GM21526 (cell line): ENCODE results near the gene SGCD.
"Not testable (repeated sequence)": the region's sequence is repeated elsewhere in the genome, so short reads cannot be mapped to it uniquely, and the experiment has no call there.

Experiments used
- ATAC-seq: cut with Tn5 transposase; IDR thresholded peaks from one replicate; pipeline ENCODE4 v1.9.1; 2021; ENCODE audit warnings: moderate library complexity; ENCODE audit not compliant: unreplicated experiment, low FRiP score

Gene SGCD

DNA sequence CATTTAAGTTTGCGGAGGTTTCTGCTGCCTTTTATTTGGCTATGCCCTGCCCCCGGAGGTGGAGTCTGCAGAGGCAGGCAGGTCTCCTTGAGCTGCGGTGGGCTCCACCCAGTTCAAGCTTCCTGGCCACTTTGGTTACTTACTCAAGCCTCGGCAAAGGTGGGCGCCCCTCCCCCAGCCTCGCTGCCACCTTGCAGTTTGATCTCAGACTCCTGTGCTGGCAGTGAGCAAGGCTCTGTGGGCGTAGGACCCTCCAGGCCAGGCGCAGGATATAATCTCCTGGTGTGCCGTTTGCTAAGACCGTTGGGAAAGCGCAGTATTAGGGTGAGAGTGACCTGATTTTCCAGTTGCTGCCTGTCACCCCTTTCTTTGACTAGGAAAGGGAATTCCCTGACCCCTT is 283.6 kb downstream of the SGCD start:
- ATAC-seq = not testable (repeated sequence)

DNA sequence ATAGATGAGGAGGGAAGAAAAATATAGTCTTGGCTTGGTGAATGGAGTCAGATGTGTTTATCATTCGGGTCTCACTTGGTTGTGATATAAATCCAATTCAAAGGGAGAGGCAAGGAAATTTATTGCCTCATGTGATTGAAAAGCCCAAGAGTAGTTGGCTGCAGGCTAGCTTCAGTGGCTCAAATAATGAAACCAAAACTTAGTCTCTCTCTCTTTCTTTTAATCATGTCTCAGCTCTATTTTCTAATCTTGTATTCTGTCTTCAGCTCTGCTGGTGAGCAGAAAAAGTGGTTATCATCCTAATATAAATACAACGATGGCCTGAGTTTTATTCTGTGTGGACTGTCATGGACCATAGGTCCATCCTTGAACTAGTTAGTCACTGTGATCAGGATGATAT is 288.9 kb downstream of the SGCD start:
- ATAC-seq = no peak

DNA sequence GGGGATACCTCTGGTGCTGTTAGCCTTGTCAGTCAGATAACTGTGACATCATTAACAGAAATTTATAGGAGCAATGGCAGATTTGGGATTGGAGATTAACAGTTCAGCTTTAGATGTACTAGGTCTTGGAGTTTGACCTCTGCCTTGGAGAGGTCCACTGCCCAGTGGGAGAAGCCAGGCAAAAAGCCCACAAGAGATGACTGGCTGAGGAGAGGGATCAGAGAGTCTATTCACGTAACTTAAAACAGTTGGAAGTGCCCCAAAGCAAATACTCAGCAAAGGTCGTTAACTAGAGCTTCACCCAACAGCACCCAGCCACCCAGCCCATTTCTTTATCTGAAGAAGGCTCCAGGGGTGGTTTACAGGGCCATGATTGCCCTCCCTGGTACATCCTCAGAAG is 290.5 kb downstream of the SGCD start:
- ATAC-seq = no peak

DNA sequence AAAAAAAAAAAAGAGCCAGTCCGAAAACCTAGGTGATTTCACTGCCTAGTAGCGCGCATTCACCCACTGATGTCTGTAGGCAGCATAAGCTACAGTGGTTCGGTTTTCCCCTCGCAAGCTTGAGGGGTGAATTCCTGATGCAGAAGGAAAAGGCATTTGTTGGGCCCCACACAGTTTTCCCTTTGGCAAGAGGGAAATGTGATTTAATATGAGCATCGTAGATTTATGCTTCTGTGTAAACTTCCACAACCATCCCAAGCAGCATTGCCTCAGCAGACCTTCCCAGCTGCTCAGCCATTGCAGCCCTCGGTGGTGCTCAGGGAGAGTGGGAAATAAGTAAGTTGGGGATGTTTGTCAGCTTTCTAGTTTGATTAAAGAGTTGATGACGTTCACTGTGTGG is 291.6 kb downstream of the SGCD start:
- ATAC-seq = no peak

DNA sequence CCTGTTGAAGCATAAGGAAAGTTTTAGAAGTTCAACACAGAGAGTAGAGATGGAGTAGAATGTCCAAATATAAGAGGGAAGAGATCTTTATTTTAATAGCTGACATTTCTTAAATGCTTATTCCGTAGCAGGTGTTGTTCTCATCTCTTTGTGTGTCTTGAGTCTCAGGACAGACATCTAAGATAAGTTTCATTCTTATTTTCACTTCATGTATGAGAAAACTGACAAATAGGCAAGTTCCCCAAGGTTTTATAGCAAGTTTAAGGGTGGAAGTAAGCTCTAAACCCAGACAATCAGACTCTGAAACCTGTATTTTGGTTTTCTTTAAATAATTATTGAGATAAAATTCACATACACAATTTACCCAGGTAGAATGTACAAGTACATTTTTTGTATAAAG is 294.8 kb downstream of the SGCD start:
- peak; percentile 76 for ATAC-seq

DNA sequence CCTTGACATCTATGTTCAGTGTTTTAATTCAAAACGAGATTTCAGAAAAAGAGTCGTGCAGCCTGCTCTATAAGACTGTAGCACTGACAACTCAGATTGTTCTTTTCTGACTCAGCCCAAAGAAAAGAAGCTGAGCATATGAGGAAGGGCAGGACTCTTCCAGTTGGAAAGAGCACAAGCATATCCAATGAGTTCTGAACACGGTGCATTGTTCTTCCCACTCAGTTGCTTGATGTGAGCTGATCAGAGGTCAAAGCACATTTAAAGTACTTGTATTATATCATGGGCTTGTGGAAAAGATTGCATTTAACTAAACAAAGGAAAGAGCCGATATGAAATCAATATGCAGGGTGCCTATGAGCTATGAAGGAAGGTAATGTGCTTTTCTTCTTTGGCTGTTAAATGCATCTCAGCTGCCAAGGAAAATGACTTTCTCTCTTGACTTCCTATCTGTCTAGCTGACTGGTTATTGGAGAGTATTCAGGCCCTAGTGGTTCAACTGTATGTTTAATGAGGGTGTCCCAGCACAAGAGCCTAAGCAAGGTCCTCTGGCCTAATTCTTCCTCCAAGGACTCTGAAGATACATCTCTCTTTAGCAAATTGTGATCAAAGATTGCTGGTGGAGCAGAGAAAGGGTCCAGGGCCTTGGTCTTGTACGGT is 296.5 kb downstream of the SGCD start:
- ATAC-seq = no peak

DNA sequence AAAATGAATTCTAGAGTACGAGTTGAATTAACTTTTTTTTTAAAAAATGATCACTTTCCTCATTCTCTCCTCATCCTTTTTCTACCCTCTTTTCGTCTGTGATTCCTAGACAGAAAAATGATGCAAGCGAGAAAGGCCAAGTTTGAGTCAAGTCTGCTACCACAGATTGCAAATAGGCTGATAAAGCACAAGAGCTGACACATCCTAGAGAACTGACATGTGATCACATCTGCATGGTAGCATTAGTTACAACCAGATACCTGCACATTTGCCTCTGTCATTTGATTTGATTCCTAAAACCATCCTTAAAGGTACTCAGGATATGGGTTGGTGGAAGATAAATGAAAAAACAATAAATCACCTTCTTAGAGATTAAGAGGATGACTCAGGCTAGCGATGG is 297.7 kb downstream of the SGCD start:
- ATAC-seq = no peak

DNA sequence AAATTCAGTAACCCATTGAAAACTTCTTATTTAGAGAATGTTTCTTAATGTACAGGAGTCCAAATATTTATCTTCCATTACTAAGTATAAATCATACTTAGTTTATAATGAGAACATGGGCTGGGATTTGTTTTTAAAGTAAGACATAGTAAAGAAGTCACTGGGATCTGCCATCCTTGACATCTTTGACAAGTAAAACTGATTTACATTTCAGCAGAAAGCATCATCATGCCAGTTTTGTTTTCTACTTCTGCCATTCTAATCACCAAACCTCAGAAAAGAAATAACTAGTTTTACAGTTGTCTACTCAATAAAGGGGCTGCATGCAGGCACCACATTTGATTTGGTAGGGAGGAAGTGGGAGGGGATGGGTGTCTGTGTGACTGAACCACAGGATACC is 301.5 kb downstream of the SGCD start:
- no peak for ATAC-seq

DNA sequence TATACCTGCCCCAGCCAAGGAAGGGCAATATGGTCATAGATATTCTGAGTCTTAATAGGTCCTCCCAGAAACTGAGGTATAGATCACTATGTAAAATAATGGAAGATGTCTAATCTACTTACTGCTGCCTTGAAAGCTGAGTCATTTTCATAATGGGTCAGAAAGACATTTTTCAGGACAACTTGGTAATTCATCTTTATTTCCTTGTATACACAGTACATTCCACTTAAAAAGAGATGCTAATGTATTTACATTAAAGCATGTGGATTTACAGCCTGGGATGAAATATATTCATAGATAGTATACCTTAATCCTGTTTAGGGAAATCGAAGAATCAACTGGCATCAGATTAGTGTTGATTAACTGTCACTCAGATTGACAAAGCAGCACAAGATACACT is 304.0 kb downstream of the SGCD start:
- no peak for ATAC-seq

DNA sequence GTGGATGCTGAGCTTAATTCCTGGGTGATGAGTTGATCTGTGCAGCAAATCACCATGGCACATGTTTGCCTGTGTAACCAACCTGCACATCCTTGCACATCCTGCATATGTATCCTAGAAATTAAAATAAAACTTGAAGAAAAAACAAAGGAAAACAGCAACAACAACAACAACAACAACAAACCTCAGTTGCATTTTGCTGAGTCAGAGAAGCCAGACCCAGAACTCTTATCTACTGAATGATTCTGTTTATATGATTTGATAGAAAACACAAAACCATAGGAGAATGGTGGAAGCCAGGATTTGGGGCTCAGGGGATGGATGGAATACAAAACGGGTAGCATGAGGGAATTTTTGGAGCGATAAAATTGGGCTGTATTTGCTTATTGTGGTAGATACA is 307.3 kb downstream of the SGCD start:
- no peak for ATAC-seq

DNA sequence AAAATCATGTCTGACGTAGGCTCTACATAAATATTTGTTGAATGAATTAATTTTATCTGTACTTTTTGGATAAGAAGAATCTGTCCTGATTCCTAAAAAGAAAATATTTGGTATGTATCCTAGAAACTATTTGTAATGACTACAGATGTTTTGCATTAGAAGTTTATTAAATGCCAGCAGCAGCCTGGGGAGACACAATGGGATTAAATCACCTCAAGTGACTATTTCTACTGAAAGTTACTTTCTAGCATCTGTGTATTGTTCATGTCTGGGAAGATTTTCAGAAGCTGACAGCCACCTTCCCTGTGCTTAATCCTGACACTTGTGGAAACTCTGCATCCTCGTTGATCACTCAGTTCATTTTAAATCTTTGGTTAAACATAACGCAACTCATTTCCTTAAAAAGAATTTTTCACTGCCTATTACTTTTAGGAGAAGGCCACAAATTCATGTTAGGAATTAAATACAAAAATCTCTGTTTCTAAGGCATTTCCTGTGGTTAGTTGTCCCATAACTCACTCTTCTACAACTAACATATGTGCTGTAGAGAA is 313.8 kb downstream of the SGCD start:
- ATAC-seq = no peak

DNA sequence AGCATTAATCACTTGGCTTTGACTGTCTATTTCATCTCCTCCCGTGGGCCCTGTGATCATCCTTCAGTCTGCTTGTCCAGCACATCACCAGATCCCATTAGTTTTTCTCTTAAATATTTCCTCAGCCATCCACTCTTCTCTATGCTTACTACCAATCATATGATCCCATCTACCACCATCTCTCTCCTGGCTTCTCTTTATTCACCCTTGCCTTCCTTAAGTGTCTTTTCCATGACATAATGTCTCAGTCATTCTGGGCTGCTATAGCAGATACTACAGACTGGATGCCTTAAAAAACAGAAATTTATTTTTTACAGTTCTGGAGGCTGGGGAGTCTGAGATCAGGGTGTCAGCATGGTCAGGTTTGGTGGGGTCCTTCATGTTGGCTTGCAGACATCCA is 314.7 kb downstream of the SGCD start:
- ATAC-seq = no peak

DNA sequence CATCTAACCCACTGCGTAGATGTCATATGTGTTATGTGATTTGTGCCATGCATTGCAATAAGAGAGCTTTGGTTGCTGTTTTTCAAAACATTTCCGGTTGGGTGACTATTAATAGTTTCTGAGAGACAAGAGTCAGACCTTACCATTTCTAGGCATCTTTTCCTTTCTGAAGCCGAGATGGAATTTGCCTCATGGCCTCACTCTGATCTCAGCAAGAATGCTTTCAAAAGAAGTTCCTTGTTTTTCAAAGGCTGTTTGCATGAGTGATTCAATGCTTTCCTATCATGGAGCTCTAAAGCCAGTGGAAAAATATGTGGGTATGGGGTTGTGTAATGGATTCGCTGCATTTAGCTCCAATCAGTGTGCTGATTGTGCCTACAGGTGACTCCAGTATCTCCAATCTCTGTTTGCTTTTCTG is 320.1 kb downstream of the SGCD start:
- ATAC-seq = no peak

DNA sequence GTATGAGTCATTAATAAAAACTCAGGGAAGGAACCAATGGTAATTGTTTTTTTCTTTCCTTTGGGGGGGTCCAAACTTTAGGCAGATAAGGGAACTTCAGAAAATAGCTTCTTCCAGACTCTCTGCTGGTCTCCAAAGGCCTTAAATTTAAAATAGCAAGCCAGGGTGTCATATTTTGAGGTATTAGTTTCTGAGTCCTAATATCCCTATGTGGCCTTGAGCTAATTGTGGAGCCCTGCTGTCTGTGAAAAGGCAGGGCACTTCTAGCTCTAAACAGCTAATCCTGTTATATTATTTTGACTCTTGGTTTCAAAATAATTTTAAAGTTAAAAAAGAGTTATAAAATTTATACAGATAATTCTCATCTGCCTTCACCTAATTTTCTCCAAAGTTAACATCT is 327.5 kb downstream of the SGCD start:
- no peak for ATAC-seq

DNA sequence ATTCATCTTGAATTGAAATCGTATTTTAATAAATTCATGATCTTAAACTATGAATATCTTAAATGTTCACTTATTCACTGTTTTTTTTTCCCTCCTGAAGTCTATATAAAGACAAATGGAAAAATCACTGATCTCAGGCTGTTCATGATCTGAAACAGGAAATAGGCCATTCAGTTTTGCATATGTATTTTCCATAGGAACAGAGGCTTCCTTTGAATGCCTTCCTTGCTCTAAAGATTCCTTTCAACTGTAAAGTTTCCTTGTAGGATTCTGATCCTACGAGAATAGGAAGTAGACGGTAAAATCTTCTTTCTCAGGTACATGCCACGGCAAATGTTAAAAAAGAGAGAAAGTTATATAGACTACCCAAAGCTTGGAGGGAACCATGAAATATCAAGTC is 328.8 kb downstream of the SGCD start:
- ATAC-seq = no peak

DNA sequence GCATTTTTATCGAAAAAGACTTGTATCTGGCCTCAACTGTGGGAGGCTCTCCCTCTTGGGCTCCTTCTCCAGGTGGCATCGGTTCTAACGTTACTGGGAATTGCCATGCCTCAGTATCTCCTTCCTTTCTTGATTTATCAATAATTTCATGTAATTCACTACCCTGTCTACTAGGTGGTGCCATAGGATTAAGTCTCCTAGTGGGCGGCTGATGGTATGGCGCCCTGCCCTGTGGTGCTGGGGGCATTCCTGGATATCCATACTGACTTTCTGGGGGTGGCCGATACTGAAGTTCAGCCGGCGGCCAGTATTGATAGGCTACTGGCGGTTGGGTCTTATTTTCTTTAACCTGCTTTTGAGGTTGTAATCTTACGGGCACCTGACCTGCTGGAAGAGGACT is 337.9 kb downstream of the SGCD start:
- not testable (repeated sequence) for ATAC-seq

DNA sequence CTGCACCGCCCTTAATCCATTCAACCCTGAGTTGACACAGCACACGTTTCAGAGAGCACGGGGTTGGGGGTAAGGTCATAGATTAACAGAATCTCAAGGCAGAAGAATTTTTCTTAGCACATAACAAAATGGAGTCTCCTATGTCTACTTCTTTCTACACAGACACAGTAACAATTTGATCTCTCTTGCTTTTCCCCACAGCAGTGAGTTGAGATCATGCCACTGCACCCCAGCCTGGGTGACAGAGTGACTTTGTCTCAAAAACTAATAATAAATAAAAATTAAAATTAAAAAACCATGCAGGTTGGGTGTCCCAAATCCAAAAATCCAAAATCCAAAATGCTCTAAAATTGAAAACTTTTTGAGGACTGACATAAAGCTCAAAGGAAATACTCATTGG is 339.7 kb downstream of the SGCD start:
- not testable (repeated sequence) for ATAC-seq

DNA sequence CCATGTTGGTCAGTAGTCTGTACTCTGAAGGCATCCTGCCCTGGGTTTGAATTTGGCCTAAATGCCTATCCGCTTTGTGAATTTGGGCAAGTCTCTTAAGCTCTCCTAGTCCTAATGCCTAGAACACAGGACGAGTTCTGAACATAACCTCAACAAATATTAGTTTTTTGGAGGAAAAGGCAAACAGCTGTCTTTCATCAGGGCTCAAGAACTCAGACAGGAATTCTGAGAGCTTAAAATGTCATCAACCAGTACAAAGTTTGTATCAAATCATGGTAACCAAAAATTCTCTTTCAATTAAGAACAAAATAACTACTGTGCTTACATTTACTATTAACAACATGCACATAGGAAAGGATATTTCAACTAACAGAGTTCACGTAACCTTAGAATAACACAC is 340.7 kb downstream of the SGCD start:
- no peak for ATAC-seq

DNA sequence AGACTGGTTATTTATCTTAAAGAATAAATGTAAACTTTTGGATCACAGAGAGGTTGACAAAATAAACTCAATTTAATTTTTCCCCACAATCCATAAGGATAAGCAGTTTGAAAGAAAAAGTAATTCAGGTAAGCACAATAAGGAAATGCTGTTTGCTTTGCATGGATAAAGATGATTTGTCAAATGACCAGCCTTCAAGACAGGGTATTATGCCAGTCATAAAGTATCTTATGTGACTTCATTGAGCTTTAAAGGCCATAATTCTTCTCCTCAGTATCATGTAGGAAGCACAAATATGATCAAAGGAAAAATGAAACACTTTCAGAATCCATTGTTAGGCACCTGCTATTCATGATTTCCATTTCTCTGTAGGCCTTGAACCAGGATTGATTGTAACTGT is 342.5 kb downstream of the SGCD start:
- no peak for ATAC-seq

DNA sequence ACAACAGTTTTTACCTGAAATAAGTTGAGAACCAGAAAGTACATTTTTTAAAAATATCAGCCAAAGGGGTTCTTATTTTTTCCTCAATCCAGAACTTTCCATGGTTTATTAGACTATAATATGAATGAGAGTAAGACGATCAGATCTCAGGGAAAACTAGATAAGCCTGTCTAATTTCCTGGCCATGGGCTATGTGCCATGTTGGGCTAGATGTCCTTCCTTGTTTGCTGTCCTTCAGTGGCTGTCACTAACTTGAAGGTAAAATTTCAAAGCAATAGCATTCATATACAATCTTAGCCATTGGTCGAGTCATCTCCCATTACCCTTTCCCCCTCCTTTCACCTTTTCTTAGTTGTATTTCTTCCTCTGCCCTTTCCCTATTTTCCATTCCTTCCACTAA is 343.7 kb downstream of the SGCD start:
- ATAC-seq = no peak

DNA sequence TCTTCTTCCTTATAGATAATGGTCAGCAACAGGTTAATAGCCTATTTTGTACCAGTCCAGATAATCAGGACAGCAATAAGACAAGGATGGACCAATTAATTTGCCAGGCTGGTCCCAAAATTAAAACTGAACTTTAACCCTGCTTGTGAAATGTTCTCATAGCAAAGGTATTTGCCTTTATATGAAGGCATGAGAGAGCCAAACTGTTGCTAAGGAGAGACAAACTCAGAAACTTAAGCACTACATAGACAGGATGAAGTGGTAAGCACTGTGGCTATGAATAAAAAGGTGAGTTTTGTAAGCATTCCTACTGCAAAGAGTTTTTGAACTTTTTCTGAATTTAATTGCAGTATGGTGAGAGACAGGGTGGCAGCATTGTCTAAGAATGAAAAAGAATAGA is 348.4 kb downstream of the SGCD start:
- no peak for ATAC-seq

DNA sequence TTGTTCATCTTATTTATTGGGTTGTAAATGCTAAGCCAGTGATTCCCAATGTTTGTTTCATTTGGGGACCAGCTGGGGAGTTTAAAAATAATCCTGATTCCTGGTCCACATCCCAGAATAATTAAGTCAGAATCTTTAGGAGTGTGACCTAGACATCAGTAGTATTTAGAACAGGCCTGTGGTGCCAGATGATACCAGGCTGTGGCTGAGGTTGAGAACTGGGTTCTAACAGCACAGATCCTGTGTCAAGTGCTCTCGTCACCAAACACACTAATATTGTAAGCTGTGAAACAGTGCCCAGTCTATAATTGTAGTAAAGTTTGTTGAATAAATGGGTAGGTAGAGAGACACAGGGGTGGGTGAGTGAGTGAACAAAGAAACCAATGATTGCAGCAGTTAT is 351.0 kb downstream of the SGCD start:
- no peak for ATAC-seq

DNA sequence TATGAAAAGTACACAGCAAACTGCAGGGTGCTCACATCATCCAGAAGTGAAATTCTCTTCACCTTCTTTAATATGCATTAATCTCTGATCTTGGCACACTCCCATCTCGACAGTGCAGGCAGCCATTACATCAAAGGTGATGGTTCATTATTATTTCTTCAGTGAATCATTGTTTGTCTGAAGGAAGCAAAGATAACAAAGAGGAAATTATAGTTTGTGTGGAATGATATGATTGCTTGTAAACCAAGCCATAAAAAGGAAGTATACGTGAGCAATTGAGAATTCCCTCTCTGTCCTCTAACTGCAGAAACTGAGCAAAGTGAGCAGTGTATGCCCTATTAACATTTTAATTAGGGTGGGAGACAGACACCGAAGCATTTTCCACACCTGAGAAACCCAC is 351.5 kb downstream of the SGCD start:
- ATAC-seq = no peak
